Neural progenitor cell (in vitro differentiated cells): ENCODE measurements around the gene MR1. TPM values are rescaled to one million over a fixed set of nuclear protein-coding genes. Genes with fewer than 3 reads are reported as not detected.
A peak's percentile ranks its signal among the peaks of the same experiment; 100 is the strongest.

ENCODE experiments used
- DNase-seq: peaks from one replicate; pipeline ENCODE4 v3.0.0-alpha.2; 2016; ENCODE audit warnings: low spot score
- H2AFZ ChIP-seq: fragments of 200-600 bp; sonication (generic); replicated peaks from 2 replicates; pipeline ENCODE4 v1.6.1; 2016; ENCODE audit warnings: antibody characterized with exemption
- H3F3A ChIP-seq: fragments of 200-600 bp; sonication (generic); 2 replicates; pipeline ENCODE4 v1.6.1; 2016; ENCODE audit warnings: antibody characterized with exemption, low read depth
- H3K27ac ChIP-seq: fragments of 200-600 bp; sonication (generic); 2 replicates; pipeline ENCODE4 v1.5.1; 2016; ENCODE audit warnings: mild to moderate bottlenecking
- H3K27me3 ChIP-seq: fragments of 200-600 bp; sonication (generic); 2 replicates; pipeline ENCODE4 v1.6.1; 2016; ENCODE audit warnings: mild to moderate bottlenecking, moderate library complexity
- H3K36me3 ChIP-seq: fragments of 200-600 bp; sonication (generic); 2 replicates; pipeline ENCODE4 v1.5.1; 2016
- H3K4me1 ChIP-seq: fragments of 200-600 bp; sonication (generic); 2 replicates; pipeline ENCODE4 v1.6.1; 2016; ENCODE audit warnings: mixed run types
- H3K4me2 ChIP-seq: fragments of 200-600 bp; sonication (generic); 2 replicates; pipeline ENCODE4 v1.6.1; 2016
- H3K4me3 ChIP-seq: fragments of 200-600 bp; sonication (generic); 2 replicates; pipeline ENCODE4 v1.5.1; 2016
- H3K79me2 ChIP-seq: fragments of 200-600 bp; sonication (generic); 2 replicates; pipeline ENCODE4 v1.6.1; 2016; ENCODE audit warnings: low read depth
- H3K9ac ChIP-seq: fragments of 200-600 bp; sonication (generic); 2 replicates; pipeline ENCODE4 v1.6.1; 2016
- H3K9me3 ChIP-seq: fragments of 200-600 bp; sonication (generic); 2 replicates; pipeline ENCODE4 v1.5.1; 2016; ENCODE audit warnings: low read depth
- H4K20me1 ChIP-seq: fragments of 200-600 bp; sonication (generic); 2 replicates; pipeline ENCODE4 v1.6.1; 2016; ENCODE audit warnings: low read depth
- H3K27ac Mint-ChIP-seq: 3 replicates; pipeline ENCODE4 v1.8.0; 2021; ENCODE audit warnings: mixed read lengths
- H3K27me3 Mint-ChIP-seq: 2 replicates; pipeline ENCODE4 v1.8.0; 2022; ENCODE audit warnings: low read depth, mild to moderate bottlenecking, inconsistent platforms, moderate library complexity, mixed read lengths; ENCODE audit not compliant: insufficient read depth
- H3K36me3 Mint-ChIP-seq: 3 replicates; pipeline ENCODE4 v1.8.0; 2021; ENCODE audit warnings: mixed read lengths
- H3K4me1 Mint-ChIP-seq: 3 replicates; pipeline ENCODE4 v1.8.0; 2021; ENCODE audit warnings: mixed read lengths
- H3K4me3 Mint-ChIP-seq: 3 replicates; pipeline ENCODE4 v1.8.0; 2021; ENCODE audit warnings: mild to moderate bottlenecking, moderate library complexity, mixed read lengths
- H3K9me3 Mint-ChIP-seq: 3 replicates; pipeline ENCODE4 v1.8.0; 2020; ENCODE audit warnings: mixed read lengths
- CTCF ChIP-seq: fragments of 200-600 bp; sonication (generic); IDR thresholded peaks from 2 replicates; pipeline ENCODE4 v1.5.1; 2017; ENCODE audit warnings: antibody characterized with exemption, mild to moderate bottlenecking
- EZH2 ChIP-seq: fragments of 200-600 bp; sonication (generic); IDR thresholded peaks from 2 replicates; pipeline ENCODE4 v1.6.1; 2017; ENCODE audit warnings: antibody characterized with exemption, mild to moderate bottlenecking, moderate library complexity
- EZH2phosphoT487 ChIP-seq: fragments of 200-600 bp; sonication (generic); IDR thresholded peaks from 2 replicates; pipeline ENCODE4 v1.6.1; 2017; ENCODE audit warnings: antibody characterized with exemption
- total RNA-seq: library from RNA; depleted of rRNA; stranded (reverse); fragments of >200 nt; gene quantifications from 2 replicates; pipeline ENCODE4 v1.2.3, GENCODE V29; 2015; ENCODE audit warnings: low replicate concordance

MR1 gene
- total RNA-seq, 1 donor from 2014 or later: not detected

GRCh38 chr1:181095763-181096184 lies 62.0 kb downstream of the MR1 start:
- H3K27ac Mint-ChIP-seq: peak overlapping the region; percentile 55
- no peaks in the 10 kb centered on the region for H3K9me3 Mint-ChIP-seq
- no peak overlapping the region for H3K4me3 Mint-ChIP-seq
- H3K4me2 ChIP-seq: peak overlapping the region; percentile 45
- no peaks in the 10 kb centered on the region for H3K9me3 ChIP-seq
- H3K4me3 ChIP-seq: no peak overlapping the region
- H3K36me3 ChIP-seq: no peaks in the 10 kb centered on the region
- peaks cover 24% of the 10 kb centered on the region for H3K79me2 ChIP-seq
- no peak for DNase-seq
- TF ChIP-seq CTCF: no peak
- TF ChIP-seq EZH2phosphoT487: no peak
- TF ChIP-seq EZH2: no peak
- peaks cover 32% of the 10 kb centered on the region for H4K20me1 ChIP-seq
- H3K4me1 ChIP-seq: peaks cover 63% of the 10 kb centered on the region
- H3K27me3 ChIP-seq: peaks cover 36% of the 10 kb centered on the region
- peaks cover 86% of the 10 kb centered on the region for H3K4me1 Mint-ChIP-seq
- H3K27me3 Mint-ChIP-seq: peaks cover 8% of the 10 kb centered on the region
- peaks cover 10% of the 10 kb centered on the region for H3K36me3 Mint-ChIP-seq
- peaks cover 31% of the 10 kb centered on the region for H3F3A ChIP-seq
- no peak overlapping the region for H3K9ac ChIP-seq
- no peak overlapping the region for H2AFZ ChIP-seq
- H3K27ac ChIP-seq: no peak overlapping the region

- Histone ChIP-seq H3K4me2 (peak overlapping the region; percentile 2), H4K20me1 (peaks cover 17% of the 10 kb centered on the region), H3K36me3 (no peaks in the 10 kb centered on the region), H3K9me3 (no peaks in the 10 kb centered on the region), H3F3A (peaks cover 46% of the 10 kb centered on the region), H3K4me1 (peaks cover 62% of the 10 kb centered on the region), H3K4me3 (no peak overlapping the region), H3K9ac (no peak overlapping the region), H3K27ac (no peak overlapping the region), H3K79me2 (peaks cover 9% of the 10 kb centered on the region), H3K27me3 (peaks cover 41% of the 10 kb centered on the region), H2AFZ (no peak overlapping the region)
- DNase-seq: no peak
- Mint-ChIP-seq H3K4me3 (peak overlapping the region; percentile 9), H3K4me1 (peaks cover 86% of the 10 kb centered on the region), H3K27ac (peak overlapping the region; percentile 51), H3K27me3 (peaks cover 12% of the 10 kb centered on the region), H3K9me3 (no peaks in the 10 kb centered on the region), H3K36me3 (peaks cover 7% of the 10 kb centered on the region)
- TF ChIP-seq EZH2phosphoT487 (no peak), CTCF (no peak), EZH2 (no peak)
Measured at GRCh38 chr1:181097242-181097641, 63.5 kb downstream of the MR1 start.

GRCh38 chr1:181099152-181100014 lies 65.6 kb downstream of the MR1 start:
- Histone ChIP-seq H3F3A (peaks cover 48% of the 10 kb centered on the region), H3K4me1 (peaks cover 72% of the 10 kb centered on the region), H3K9ac (no peak overlapping the region), H4K20me1 (peaks cover 7% of the 10 kb centered on the region), H3K9me3 (no peaks in the 10 kb centered on the region), H3K36me3 (no peaks in the 10 kb centered on the region), H3K4me3 (no peak overlapping the region), H3K27ac (no peak overlapping the region), H3K4me2 (peak overlapping the region; percentile 46), H3K27me3 (peaks cover 58% of the 10 kb centered on the region), H3K79me2 (no peaks in the 10 kb centered on the region), H2AFZ (no peak overlapping the region)
- H3K4me3 Mint-ChIP-seq: peak overlapping the region; percentile 2
- peaks cover 12% of the 10 kb centered on the region for H3K27me3 Mint-ChIP-seq
- DNase-seq: no peak
- peaks cover 94% of the 10 kb centered on the region for H3K4me1 Mint-ChIP-seq
- no peaks in the 10 kb centered on the region for H3K36me3 Mint-ChIP-seq
- peak; percentile 35 for TF ChIP-seq EZH2phosphoT487
- TF ChIP-seq CTCF: no peak
- TF ChIP-seq EZH2: no peak
- H3K27ac Mint-ChIP-seq: peak overlapping the region; percentile 7
- no peaks in the 10 kb centered on the region for H3K9me3 Mint-ChIP-seq
